K562 (cell line): ENCODE results near the gene EPB41L3. TPM values are rescaled to one million over a fixed set of nuclear protein-coding genes. Genes with fewer than 3 reads are reported as not detected.
"Not testable (repeated sequence)": the region's sequence is repeated elsewhere in the genome, so short reads cannot be mapped to it uniquely, and the experiment has no call there.

Source experiments
- ATAC-seq: fragments of 200-7000 bp; cut with Tn5 transposase; 3 replicates; pipeline ENCODE4 v1.9.1; 2020; ENCODE audit warnings: moderate library complexity
- BruUV-seq: library from RNA; stranded (reverse); fragments of 400-500 nt; replicated peaks from 2 replicates; lab custom pipeline; 2021; lab: Mats Ljungman, UMichigan
- CTCF ChIA-PET: fragments of 300-600 bp; formaldehyde crosslinking; extraction: SDS; loops from one replicate; lab custom pipeline; 2021; ENCODE audit warnings: low intra/inter-chr PET ratio; lab: Yijun Ruan, JAX
- POLR2A ChIA-PET: fragments of 300-600, 350-650 bp; sonication (Branson Sonifier 250); formaldehyde crosslinking; extraction: SDS; loops from one replicate; lab custom pipeline; 2021; ENCODE audit warnings: antibody characterized with exemption, inconsistent platforms; lab: Yijun Ruan, JAX
- DNase-seq, 4 experiments: peaks; one replicate each; pipeline versions ENCODE4 v3.0.0 to v3.0.0-alpha.2; 2011 to 2018; ENCODE audit warnings: low spot score in 3 of 4, mixed read lengths in 3 of 4; ENCODE audit errors: extremely low read depth in 1 of 4
- FAIRE-seq: peaks from 2 replicates; lab custom pipeline; 2011; peaks lifted over from hg19 to GRCh38; lab: Jason Lieb, UNC
- H2AFZ ChIP-seq: 2 replicates; pipeline ENCODE4 v1.6.0; 2011; ENCODE audit warnings: low read depth, low read length, control low read depth, inconsistent platforms
- H3K27ac ChIP-seq: fragments of 200-600 bp; 3 replicates; pipeline ENCODE4 v1.8.0; 2011; ENCODE audit warnings: low read depth, mild to moderate bottlenecking, control low read depth, inconsistent platforms, low read length, moderate library complexity, mixed read lengths; ENCODE audit errors: extremely low read depth
- H3K27me3 ChIP-seq, 2 experiments: fragments of 300-600 bp in 1 of 2; 2 replicates in 1 of 2; 3 replicates in 1 of 2; pipeline versions ENCODE4 v1.6.0 to v1.8.0; 2011; ENCODE audit warnings: inconsistent platforms in 2 of 2, low read length in 2 of 2, mild to moderate bottlenecking in 1 of 2, mixed read lengths in 1 of 2, moderate library complexity in 1 of 2; ENCODE audit not compliant: control insufficient read depth in 2 of 2, insufficient read depth in 2 of 2
- H3K36me3 ChIP-seq: fragments of 300-600 bp; 3 replicates; pipeline ENCODE4 v1.8.0; 2011; ENCODE audit warnings: mild to moderate bottlenecking, low read length, inconsistent platforms; ENCODE audit not compliant: control insufficient read depth, insufficient read depth
- H3K4me1 ChIP-seq, 2 experiments: fragments of 200-600 bp in 1 of 2; replicated peaks in 1 of 2; 2 replicates in 1 of 2; 3 replicates in 1 of 2; pipeline versions ENCODE4 v1.5.1 to v1.8.0; 2011; ENCODE audit warnings: inconsistent platforms in 2 of 2, low read length in 2 of 2, mild to moderate bottlenecking in 1 of 2, mixed read lengths in 1 of 2, moderate library complexity in 1 of 2; ENCODE audit not compliant: control insufficient read depth in 2 of 2, insufficient read depth in 2 of 2
- H3K4me2 ChIP-seq: 2 replicates; pipeline ENCODE4 v1.6.1; 2011; ENCODE audit warnings: low read length, control low read depth, inconsistent platforms, mixed read lengths; ENCODE audit not compliant: insufficient read depth
- H3K4me3 ChIP-seq: fragments of 200-600 bp; sonication (generic), shearing (Covaris generic); 2 replicates; pipeline ENCODE4 v1.5.1; 2016; ENCODE audit warnings: control low read depth, inconsistent platforms
- H3K79me2 ChIP-seq: fragments of 200-600 bp; 3 replicates; pipeline ENCODE4 v1.8.0; 2011; ENCODE audit warnings: low read length, inconsistent platforms; ENCODE audit not compliant: control insufficient read depth, insufficient read depth
- H3K9ac ChIP-seq, 2 experiments: 2 replicates each; pipeline versions ENCODE4 v1.6.0 to v1.6.1; 2011; ENCODE audit warnings: low read depth in 2 of 2, low read length in 2 of 2, control low read depth in 1 of 2, inconsistent platforms in 1 of 2, mild to moderate bottlenecking in 1 of 2, mixed read lengths in 1 of 2; ENCODE audit not compliant: insufficient read depth in 1 of 2
- H3K9me1 ChIP-seq: one replicate; pipeline ENCODE4 v1.6.0; 2011; ENCODE audit warnings: inconsistent platforms, mild to moderate bottlenecking, low read length, moderate library complexity; ENCODE audit not compliant: control insufficient read depth, insufficient read depth
- H3K9me3 ChIP-seq: replicated peaks from 2 replicates; pipeline ENCODE4 v1.5.1; 2011; ENCODE audit warnings: low read depth, low read length, inconsistent platforms; ENCODE audit not compliant: control insufficient read depth, insufficient read depth
- H4K20me1 ChIP-seq: replicated peaks from 2 replicates; pipeline ENCODE4 v1.6.1; 2011; ENCODE audit warnings: low read length, inconsistent platforms, mixed read lengths; ENCODE audit not compliant: control insufficient read depth, insufficient read depth
- BACH1 ChIP-seq: fragments of 200-800 bp; sonication (Bioruptor generic); IDR thresholded peaks from 2 replicates; pipeline ENCODE4 v1.6.1; 2016; ENCODE audit warnings: missing genetic modification characterization, missing compliant biosample characterization
- ELF1 ChIP-seq: fragments of 200-800 bp; sonication (Bioruptor generic); IDR thresholded peaks from 2 replicates; pipeline ENCODE4 v1.6.1; 2016; ENCODE audit warnings: missing genetic modification characterization, missing compliant biosample characterization
- HMGN3 ChIP-seq: IDR thresholded peaks from 2 replicates; pipeline ENCODE4 v1.6.1; 2011; ENCODE audit warnings: borderline replicate concordance, low read depth, mild to moderate bottlenecking, mixed read lengths, low read length; ENCODE audit not compliant: insufficient read length; ENCODE audit errors: extremely low read depth
- NBN ChIP-seq: fragments of 450-650 bp; IDR thresholded peaks from 2 replicates; pipeline ENCODE4 v1.6.1; 2016; ENCODE audit warnings: low read depth, mild to moderate bottlenecking
- NR3C1 ChIP-seq: sonication (generic); formaldehyde crosslinking; IDR thresholded peaks from 2 replicates; pipeline ENCODE4 v1.8.1; 2022; ENCODE audit warnings: missing genetic modification reagents
- PHF20 ChIP-seq: fragments of 450-650 bp; IDR thresholded peaks from 2 replicates; pipeline ENCODE4 v1.6.1; 2018; ENCODE audit not compliant: partially characterized antibody
- POLR2G ChIP-seq: fragments of 200-400 bp; formaldehyde crosslinking; IDR thresholded peaks from 2 replicates; pipeline ENCODE4 v1.6.1; 2017; ENCODE audit warnings: low read depth, mild to moderate bottlenecking, antibody characterized with exemption, low read length, moderate library complexity
- SMAD2 ChIP-seq: fragments of 150-350 bp; IDR thresholded peaks from 2 replicates; pipeline ENCODE4 v1.6.1; 2014; ENCODE audit warnings: low read depth, mild to moderate bottlenecking, low read length
- TEAD1 ChIP-seq, 2 experiments: fragments of 450-650 bp in 1 of 2; sonication (generic) in 1 of 2; formaldehyde crosslinking; IDR thresholded peaks; 2 replicates each; pipeline versions ENCODE4 v1.4.0 to v1.8.0; 2020 to 2022; ENCODE audit warnings: mild to moderate bottlenecking in 2 of 2, missing genetic modification reagents in 1 of 2
- ZNF134 ChIP-seq: fragments of 250-450 bp; sonication (Bioruptor Pico); conservative IDR thresholded peaks from 2 replicates; pipeline ENCODE4 v1.4.0; 2020
- ZNF232 ChIP-seq: sonication (generic); formaldehyde crosslinking; IDR thresholded peaks from 2 replicates; pipeline ENCODE4 v1.8.0; 2022; ENCODE audit warnings: mild to moderate bottlenecking, missing genetic modification reagents
- ZNF253 ChIP-seq: fragments of 250-450 bp; sonication (Bioruptor Pico); conservative IDR thresholded peaks from 2 replicates; pipeline ENCODE4 v1.6.1; 2021; ENCODE audit warnings: mild to moderate bottlenecking
- ZNF354B ChIP-seq: fragments of 250-450 bp; sonication (Bioruptor Pico); IDR thresholded peaks from 2 replicates; pipeline ENCODE4 v1.4.0; 2020
- ZNF431 ChIP-seq: sonication (generic); formaldehyde crosslinking; IDR thresholded peaks from 2 replicates; pipeline ENCODE4 v1.8.0; 2022; ENCODE audit warnings: mild to moderate bottlenecking, missing genetic modification reagents
- ZNF79 ChIP-seq: fragments of 250-450 bp; sonication (Bioruptor Pico); IDR thresholded peaks from 2 replicates; pipeline ENCODE4 v1.4.0; 2020; ENCODE audit warnings: low read depth, mild to moderate bottlenecking, moderate library complexity
- WGBS: fragments of 100-300 bp; shearing (Covaris generic); methylation state at CpG from one replicate; pipeline ENCODE4 v1.1.6; 2016; ENCODE audit warnings: low coverage, mixed read lengths; ENCODE audit not compliant: insufficient coverage; ENCODE audit errors: missing lambda C conversion rate; 5-methylcytosine and 5-hydroxymethylcytosine counted together
- in situ Hi-C: fragments of 300-500 bp; cut with MboI; formaldehyde crosslinking; loops from 4 replicates; pipeline ENCODE4 v1.15.0; 2018; ENCODE audit warnings: inconsistent platforms, mixed read lengths
- intact Hi-C: fragments of 100-400 bp; cut with micrococcal nuclease; formaldehyde crosslinking; loops from 2 replicates; pipeline ENCODE4 v1.14.2; 2022
- polyA plus RNA-seq, 8 experiments: library from polyadenylated mRNA; depleted of rRNA in 4 of 8; stranded (reverse) in 5 of 8; unstranded in 3 of 8; fragments of >200 nt; fragmentation: Nextera tagmentation in 2 of 8; fragmentation: Illumina TruSeq in 1 of 8; extraction: Ambion mirVana in 2 of 8; extraction: Trizol in 1 of 8; gene quantifications; 2 replicates each; pipeline versions ENCODE4 v1.2.1 to v1.2.3, GENCODE V29; 2011 to 2014; ENCODE audit warnings: inconsistent platforms in 1 of 8, missing spikeins in 1 of 8
- total RNA-seq, 7 experiments: library from RNA; depleted of rRNA in 6 of 7; stranded (reverse); fragments of >200 nt in 6 of 7; fragmentation: Illumina TruSeq in 2 of 7; extraction: Trizol in 2 of 7; gene quantifications; 2 replicates each; pipeline versions ENCODE4 v1.2.1 to v1.2.3, GENCODE V29; 2011 to 2021; ENCODE audit warnings: low replicate concordance in 1 of 7
- TF ChIP-seq, protein P1 (sequence below): sonication (generic); formaldehyde crosslinking; IDR thresholded peaks from 2 replicates; pipeline ENCODE4 v1.8.1; 2023; ENCODE audit warnings: mild to moderate bottlenecking, missing genetic modification reagents

Gene EPB41L3
- total and polyA plus RNA-seq, 9 of the 15 experiments (the other 6 are each of a cell fraction or from before 2014, with no cell fraction given): 0.44 to 0.49 TPM; not detected in 7

DNA sequence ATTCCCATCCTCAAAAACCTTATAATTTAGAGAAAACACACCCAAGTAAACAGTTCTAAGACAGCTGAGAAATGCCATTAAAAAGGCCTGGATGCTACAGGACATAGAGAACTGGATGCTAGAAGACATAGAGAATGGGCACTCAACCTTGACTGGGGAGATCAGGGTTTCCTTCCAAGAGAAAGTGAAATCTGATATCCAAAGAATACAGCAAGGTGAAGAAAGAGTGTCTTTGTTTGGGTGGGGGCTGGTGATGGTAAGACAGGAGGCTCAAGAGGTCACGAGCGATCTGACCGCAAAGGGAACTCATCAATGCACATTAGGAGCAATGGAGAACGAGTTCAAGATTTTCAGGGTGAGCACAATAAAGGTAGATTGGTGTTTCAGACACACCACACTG is 31.6 kb downstream of the EPB41L3 start:
- no peaks in the 10 kb centered on the region for H3K9me1 ChIP-seq
- H3K4me3 ChIP-seq: no peak overlapping the region
- H3K9ac ChIP-seq: no peak overlapping the region
- no peaks in the 10 kb centered on the region for H3K27me3 ChIP-seq
- H3K27ac ChIP-seq: no peak overlapping the region
- no peak for FAIRE-seq
- no peaks in the 10 kb centered on the region for H4K20me1 ChIP-seq
- no peaks in the 10 kb centered on the region for H3K4me1 ChIP-seq
- no peaks in the 10 kb centered on the region for H3K9me3 ChIP-seq
- POLR2A ChIA-PET: no interaction called here
- no peak for TF ChIP-seq SMAD2
- no peak for TF ChIP-seq NR3C1
- TF ChIP-seq HMGN3: no peak
- TF ChIP-seq ZNF232 (CRISPR knock-in tag): no peak
- TF ChIP-seq ZNF253 (CRISPR knock-in tag): no peak
- TF ChIP-seq BACH1 (tag): no peak
- TF ChIP-seq ZNF79 (CRISPR knock-in tag): no peak
- no peak for TF ChIP-seq ZNF354B (CRISPR knock-in tag)
- no peak for TF ChIP-seq ELF1
- TF ChIP-seq POLR2G: no peak
- no peak for TF ChIP-seq PHF20
- no peak for TF ChIP-seq ZNF134 (CRISPR knock-in tag)
- no peak for TF ChIP-seq ZNF431 (CRISPR knock-in tag)
- no peak for TF ChIP-seq NBN
- TF ChIP-seq, protein P1, sequence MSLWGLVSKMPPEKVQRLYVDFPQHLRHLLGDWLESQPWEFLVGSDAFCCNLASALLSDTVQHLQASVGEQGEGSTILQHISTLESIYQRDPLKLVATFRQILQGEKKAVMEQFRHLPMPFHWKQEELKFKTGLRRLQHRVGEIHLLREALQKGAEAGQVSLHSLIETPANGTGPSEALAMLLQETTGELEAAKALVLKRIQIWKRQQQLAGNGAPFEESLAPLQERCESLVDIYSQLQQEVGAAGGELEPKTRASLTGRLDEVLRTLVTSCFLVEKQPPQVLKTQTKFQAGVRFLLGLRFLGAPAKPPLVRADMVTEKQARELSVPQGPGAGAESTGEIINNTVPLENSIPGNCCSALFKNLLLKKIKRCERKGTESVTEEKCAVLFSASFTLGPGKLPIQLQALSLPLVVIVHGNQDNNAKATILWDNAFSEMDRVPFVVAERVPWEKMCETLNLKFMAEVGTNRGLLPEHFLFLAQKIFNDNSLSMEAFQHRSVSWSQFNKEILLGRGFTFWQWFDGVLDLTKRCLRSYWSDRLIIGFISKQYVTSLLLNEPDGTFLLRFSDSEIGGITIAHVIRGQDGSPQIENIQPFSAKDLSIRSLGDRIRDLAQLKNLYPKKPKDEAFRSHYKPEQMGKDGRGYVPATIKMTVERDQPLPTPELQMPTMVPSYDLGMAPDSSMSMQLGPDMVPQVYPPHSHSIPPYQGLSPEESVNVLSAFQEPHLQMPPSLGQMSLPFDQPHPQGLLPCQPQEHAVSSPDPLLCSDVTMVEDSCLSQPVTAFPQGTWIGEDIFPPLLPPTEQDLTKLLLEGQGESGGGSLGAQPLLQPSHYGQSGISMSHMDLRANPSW (CRISPR knock-in tag): no peak
- no peak for TF ChIP-seq TEAD1 (CRISPR knock-in tag; IDR thresholded peaks at IDR 0.05)
- TF ChIP-seq, all 486 proteins: peak for 0
- no TSS peak for BruUV-seq
- Histone ChIP-seq H3K36me3 (no peaks in the 10 kb centered on the region), H3K4me2 (no peak overlapping the region), H3K79me2 (no peaks in the 10 kb centered on the region), H2AFZ (no peak overlapping the region)
- in situ Hi-C loops: no loop called here
- WGBS: 0% methylated on average over 4 of the region's 4 CpGs
- CTCF ChIA-PET: no interaction called here
- intact Hi-C loops: no loop called here
- no peak for DNase-seq
- ATAC-seq: no peak

DNA sequence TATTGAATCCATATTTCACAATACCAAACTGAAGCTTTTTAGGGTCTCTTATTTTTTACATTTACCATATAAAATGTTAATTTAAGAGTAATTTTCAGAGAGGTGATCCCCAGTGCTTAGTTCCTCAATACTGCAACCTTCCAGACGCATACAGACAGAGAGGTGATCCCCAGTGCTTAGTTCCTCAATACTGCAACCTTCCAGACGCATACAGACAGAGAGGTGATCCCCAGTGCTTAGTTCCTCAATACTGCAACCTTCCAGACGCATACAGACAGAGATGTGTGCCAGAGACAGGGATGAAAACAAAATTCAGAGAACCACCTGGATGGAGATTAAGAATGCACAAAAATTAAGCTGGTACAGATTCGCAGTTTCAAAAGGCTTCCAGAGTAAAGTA is 32.3 kb downstream of the EPB41L3 start:
- ATAC-seq, H3K27me3 ChIP-seq, H3K79me2 ChIP-seq, H3K4me3 ChIP-seq, H3K36me3 ChIP-seq, H3K9me1 ChIP-seq, H4K20me1 ChIP-seq, BruUV-seq, POLR2A ChIA-PET, intact Hi-C loops, CTCF ChIA-PET, H3K4me1 ChIP-seq, H3K27ac ChIP-seq, H3K9me3 ChIP-seq, H3K4me2 ChIP-seq, H3K9ac ChIP-seq, DNase-seq, H2AFZ ChIP-seq, in situ Hi-C loops, FAIRE-seq: not testable (repeated sequence)
- WGBS: 0% methylated on average over 4 of the region's 4 CpGs
